ENCODE results near the gene NOP53.
"Not testable (repeated sequence)": the region's sequence is repeated elsewhere in the genome, so short reads cannot be mapped to it uniquely, and the experiment has no call there.

Gene NOP53

DNA sequence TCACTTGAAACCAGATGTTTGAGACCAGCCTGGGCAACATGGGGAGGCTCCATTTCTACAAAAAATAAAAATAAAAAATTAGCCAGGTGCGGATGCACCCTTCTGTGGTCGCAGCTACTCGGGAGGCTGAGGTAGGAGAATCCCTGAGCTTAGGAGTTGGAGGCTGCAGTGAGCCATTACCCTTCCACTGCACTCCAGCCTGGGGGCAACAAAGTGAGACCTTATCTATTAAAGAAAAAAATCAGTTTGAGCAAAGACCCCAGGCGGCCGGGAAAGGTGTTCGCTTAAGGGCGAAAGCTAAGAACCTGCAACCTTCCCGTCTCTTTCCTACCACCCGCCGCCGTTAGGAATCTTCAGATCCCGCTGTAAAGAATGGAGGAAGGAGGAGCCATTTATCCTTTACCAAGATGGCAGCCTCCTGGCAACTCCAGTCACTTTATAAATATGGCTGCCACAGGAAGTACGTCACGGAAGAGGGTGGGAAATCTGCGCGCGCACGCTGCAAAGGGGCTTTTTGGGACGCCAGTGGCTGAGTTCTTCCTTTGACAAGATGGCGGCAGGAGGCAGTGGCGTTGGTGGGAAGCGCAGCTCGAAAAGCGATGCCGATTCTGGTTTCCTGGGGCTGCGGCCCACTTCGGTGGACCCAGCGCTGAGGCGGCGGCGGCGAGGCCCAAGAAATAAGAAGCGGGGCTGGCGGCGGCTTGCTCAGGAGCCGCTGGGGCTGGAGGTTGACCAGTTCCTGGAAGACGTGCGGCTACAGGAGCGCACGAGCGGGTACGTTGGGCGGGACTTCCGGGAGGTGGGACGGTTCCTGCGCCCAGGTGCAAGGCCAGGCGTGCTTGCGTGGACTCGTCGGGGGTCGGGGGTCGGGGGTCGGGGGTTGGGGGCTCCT, at the start of gene NOP53:
TSS of gene NOP53 (plus strand) at position 537 of the 892 bp plus-strand sequence. CDS start at position 551, 14 bp downstream.
- peak; percentile 96 for DNase-seq

DNA sequence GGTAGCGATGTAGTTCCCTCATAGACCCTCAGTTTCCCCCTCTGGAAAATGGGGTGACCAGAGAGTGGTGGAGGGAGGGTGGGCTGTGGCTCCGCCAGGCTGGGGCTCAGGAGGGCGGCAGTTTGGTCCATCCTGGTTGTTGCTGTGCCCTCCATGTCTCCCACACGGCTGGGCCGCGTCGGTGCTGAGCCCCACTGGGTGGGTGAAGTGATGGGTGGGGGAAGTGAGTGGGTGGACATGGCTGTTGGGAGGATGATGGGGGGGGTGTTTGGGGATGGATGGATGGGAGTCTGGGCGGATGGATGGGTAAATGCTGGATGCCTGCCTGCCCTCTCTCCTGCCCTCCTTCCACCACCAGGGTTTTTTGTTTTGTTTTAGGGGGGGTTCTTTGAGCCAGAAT, 48.7 kb upstream of the NOP53 start:
- no peak for DNase-seq

DNA sequence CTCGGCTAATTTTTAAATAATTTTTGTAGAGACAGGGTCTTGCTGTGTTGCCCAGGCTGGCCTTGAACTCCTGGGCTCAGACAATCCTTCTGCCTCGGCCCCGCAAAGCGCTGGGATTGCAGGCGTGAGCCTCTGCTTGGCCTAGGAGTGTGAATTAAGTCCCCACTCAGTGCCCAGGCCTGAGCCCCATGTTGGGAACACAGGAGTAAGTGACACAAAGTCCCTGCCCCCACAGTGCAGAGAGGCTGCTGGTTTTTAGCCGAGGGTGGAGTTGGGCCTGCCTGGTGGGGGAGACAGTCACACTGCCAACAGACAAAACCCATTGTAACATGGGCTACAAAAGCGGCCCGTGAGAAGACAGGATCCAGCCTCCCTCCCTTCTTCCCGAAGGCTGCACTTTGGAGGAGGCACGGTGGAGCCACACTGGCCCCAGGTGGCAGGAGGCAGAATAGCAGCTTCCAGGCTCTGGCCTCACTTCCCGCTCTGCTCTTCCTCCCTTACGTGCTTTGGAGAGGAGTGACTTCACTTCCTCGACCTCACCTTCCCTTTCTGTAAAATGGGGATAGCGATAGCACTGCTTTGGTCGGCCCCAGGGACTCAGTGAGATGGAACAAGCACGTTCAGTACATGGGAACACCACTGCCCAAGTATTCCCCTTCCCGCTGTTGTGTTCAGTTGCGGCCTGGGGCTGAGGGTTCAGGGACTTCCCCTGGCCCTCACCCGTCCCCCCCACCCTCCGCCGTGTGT, 47.3 kb upstream of the NOP53 start:
- DNase-seq = peak; percentile 56

DNA sequence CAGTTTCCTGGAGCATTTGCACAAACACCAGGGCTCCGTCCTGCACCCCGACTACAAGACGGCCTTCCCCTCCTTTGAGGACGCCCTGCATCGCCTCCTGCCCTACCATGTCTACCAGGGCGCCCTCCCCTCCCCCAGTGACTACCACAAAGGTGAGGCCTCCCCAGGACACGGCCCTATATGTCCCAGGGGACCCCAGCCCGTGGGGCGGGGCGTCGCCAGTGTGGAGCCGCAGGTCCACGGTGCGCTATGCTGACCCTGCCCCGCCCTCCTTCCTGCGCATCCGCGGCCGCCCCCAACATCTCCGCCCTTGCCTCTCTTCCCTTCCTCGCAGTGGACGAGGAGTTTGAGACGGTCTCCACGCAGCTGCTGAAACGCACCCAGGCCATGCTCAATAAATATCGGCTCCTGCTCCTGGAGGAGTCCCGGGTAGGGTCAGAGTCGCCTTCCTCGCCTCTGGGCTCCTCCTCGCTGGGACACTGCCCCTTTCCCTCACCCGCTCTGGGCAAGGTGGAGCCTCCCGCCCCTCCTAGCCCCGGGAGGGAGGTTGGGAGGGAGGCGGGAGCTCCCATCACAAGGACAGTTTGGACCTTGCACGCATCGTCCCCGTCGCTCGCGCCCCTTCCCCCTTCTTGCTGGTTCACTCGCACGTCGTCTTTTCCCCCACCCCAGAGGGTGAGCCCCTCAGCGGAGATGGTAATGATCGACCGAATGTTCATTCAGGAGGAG, 46.6 kb upstream of the NOP53 start:
- no peak for DNase-seq

DNA sequence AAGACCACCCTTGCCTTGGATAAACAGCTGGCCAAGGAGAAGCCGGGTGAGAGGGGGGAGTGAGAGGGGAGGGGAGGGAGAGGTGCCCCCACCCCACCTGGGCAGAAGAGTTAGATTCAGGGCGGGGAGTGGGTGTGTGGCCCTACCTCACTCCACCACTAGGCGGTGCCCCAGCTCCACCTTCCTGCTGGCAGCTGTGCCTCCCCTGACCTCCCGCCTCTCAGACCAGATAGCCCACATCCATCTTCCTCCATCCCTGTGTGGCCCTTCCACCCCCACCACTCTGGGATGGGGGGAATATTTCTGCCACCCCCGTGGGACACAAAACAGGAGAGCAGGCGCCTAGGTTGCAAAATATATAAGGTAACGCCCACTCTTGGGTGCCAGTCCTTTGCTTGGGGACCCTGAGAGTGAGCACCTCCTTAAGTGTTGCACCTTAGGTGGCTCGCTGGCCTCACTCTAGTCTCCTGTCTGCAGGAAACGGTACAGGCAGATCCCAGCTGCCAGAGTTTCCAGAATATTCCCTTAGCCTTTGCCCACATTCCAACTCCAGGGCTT, 45.9 kb upstream of the NOP53 start:
- peak; percentile 60 for DNase-seq

DNA sequence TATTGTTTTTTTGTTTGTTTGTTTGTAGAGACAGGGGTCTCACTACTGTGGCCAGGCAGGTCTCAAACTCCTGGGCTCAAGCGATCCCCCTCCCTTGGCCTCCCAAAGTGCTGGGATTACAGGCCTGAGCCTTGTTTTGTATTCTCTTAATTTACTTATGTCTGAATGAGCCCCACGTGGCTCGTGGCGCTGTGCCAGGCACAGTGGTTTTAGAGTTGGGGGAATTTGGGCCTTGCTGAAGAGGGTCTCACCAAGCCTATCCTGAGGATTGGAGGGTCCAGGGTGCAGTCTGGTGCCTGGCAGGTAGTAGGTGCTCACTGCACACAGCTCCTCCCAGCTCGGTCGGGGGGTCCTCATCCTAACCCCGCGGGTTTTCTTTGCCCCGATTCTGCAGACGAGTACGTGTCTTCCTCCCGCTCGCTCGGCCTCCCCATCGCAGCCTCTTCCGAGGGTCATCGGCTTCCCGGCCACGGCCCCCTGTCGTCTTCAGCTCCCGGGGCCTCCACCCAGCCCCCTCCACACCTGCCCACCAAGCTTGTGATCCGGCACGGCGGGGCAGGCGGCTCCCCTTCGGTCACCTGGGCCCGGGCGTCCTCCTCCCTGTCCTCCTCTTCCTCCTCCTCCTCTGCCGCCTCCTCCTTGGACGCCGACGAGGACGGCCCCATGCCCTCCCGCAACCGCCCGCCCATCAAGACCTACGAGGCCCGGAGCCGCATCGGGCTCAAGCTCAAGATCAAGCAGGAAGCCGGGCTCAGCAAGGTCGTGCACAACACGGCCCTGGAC, 44.2 kb upstream of the NOP53 start:
- DNase-seq = no peak

DNA sequence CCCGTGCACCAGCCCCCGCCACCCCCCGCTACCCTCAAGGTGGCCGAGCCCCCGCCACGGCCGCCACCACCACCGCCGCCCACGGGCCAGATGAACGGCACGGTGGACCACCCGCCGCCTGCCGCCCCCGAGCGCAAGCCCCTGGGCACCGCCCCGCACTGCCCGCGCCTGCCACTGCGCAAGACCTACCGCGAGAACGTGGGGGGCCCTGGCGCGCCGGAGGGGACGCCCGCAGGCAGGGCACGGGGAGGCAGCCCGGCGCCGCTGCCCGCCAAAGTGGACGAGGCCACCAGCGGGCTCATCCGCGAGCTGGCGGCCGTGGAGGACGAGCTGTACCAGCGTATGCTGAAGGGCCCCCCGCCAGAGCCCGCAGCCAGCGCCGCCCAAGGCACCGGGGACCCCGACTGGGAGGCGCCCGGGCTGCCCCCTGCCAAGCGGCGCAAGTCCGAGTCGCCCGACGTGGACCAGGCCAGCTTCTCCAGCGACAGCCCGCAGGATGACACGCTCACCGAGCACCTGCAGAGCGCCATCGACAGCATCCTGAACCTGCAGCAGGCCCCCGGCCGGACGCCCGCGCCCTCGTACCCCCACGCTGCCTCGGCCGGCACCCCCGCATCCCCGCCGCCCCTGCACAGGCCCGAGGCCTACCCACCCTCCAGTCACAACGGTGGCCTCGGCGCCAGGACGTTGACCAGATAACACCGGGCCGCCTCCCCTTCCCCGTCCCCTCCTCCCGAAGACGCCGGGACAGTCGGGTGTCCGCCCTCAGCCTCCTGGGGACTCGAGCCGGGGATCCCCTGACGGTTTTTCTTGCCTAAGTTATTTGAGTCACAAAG, 43.4 kb upstream of the NOP53 start:
- DNase-seq = no peak

DNA sequence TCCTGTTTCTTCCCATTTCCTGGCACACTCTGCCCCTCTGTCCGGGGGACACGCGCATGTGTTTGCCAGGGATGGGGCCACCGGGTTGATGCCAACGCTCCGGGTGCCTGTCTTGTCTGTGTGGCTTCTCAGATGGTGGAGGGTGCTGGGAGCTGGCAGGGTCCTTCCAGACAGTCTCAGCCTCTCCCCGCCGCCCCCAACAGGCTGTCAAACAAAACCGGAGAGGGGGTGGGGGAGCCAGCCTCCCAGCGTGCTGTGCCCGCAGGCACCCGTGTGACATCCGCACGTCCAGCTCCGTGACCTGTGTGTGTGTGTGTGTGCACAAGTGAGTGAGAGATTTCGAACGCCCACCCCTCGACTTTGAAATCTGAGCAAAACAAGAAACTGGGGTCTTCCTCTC, 42.7 kb upstream of the NOP53 start:
- DNase-seq = no peak

DNA sequence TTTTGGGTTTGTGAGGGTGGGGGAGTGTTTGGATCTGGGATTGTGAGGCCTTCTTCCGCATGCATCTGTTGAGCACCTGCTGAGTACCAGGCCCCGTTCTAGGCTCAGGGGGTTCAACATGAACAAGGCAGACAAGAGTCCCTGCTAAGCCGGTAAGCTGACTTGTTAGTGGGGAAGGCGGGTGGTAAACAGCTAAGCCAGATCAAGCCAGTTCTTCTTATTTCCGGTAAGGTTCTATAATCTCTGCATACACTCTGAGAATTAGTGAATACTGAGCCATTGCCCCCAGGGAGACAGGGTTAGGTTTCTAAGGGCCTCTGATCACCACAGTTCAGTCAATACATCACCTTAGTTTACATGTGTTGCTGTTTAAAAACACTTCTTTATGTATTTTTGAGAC, 42.0 kb upstream of the NOP53 start:
- no peak for DNase-seq

DNA sequence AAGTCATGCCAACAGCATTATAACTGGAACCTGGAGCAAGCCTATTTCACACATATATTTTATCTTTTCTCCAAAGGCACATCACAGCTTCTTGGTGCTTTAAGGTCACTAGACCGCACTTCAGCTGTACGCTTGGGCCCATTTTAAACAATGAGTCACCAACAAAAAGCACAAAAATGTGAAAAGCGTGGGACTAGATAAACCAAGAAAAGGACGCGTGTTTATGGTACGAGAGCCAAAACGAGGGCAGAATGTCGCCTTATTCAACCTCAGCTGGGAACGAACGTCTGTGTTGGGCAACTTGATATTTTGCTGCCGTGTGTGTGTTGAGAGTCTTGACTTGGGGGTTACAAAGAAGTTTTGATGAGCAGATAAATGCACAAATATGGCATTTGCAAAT, 41.3 kb upstream of the NOP53 start:
- no peak for DNase-seq

DNA sequence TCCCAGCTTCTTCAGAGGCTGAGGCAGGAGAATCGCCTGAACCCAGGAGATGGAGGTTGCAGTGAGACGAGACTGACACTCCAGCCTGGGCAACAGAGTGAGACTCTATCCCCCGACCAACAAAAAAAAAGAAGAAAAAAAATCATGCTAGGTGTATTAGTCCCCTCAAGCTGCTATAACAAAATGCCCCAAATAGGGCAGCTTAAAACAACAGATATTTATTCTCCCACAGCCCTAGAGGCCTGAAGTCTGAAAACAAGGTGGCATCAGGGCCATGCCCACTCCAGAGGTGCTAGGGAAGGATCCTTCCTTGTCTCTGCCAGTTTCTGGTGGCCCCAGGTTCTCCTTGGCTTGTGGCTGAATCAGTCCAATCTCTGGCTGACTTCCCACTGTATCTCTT, 40.7 kb upstream of the NOP53 start:
- DNase-seq = no peak

DNA sequence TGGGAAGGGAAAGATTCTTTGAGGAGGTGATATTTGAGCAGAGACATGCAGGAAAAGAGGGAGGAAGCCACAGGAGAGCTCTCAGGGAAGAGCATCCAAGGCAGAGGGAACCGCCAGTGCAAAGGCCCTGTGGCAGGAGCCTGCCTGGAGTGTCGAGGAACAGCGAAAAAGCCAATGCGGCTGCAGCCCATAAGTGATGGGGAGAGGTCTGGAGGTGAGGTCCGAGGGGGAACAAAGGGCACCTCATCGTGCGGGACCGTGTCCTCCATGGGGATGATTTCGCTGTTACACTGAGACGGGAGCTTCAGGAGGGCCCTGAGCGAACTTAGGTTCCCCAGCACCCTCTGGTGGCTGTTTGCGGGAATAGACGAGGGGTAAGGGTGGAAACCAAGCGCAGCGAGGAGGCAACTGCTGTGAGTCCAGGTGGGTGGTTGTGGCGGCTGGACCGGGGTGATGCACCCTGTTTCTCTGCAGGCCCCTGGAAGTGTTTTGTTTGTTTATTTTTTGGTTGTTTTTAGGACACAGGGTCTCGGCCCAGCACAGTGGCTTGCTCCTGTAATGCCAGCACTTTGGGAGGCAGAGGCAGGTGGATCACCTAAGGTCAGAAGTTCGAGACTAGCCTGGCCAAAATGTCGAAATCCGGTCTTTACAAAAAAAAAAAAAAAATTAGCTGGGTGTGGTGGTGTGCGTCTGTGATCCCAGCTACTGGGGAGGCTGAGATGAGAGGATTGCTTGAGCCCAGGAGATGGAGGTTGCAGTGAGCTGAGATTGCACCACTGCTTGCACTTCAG, 38.0 kb upstream of the NOP53 start:
- peak; percentile 75 for DNase-seq

DNA sequence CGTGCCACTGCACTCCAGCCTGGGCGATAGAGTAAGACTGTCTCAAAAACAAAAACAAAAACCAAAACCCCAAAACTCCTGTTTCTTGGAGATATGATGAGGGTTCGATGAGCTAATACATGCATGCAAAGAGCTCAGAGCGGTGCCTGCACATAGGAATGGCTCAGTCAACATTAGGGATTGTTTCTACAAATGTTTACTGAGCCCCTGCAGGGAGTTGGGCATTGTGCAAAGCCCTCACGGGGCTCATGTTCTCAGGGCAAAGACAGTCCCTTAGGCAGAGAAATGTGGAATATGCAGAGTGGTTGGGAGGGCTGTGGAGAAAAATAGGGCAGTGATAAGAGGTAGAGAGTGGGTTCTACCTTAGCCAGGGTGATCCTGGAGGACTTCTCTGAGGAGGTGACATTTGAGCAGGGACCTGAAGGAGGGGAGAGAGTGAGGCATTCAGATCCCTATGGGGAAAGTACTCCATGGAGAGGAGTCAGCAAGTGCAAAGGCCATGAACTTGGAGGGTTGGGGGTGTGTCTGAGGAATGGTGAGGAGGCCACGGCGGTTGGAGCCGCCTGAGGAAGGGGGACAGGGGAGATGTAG, 33.6 kb upstream of the NOP53 start:
- DNase-seq = no peak

DNA sequence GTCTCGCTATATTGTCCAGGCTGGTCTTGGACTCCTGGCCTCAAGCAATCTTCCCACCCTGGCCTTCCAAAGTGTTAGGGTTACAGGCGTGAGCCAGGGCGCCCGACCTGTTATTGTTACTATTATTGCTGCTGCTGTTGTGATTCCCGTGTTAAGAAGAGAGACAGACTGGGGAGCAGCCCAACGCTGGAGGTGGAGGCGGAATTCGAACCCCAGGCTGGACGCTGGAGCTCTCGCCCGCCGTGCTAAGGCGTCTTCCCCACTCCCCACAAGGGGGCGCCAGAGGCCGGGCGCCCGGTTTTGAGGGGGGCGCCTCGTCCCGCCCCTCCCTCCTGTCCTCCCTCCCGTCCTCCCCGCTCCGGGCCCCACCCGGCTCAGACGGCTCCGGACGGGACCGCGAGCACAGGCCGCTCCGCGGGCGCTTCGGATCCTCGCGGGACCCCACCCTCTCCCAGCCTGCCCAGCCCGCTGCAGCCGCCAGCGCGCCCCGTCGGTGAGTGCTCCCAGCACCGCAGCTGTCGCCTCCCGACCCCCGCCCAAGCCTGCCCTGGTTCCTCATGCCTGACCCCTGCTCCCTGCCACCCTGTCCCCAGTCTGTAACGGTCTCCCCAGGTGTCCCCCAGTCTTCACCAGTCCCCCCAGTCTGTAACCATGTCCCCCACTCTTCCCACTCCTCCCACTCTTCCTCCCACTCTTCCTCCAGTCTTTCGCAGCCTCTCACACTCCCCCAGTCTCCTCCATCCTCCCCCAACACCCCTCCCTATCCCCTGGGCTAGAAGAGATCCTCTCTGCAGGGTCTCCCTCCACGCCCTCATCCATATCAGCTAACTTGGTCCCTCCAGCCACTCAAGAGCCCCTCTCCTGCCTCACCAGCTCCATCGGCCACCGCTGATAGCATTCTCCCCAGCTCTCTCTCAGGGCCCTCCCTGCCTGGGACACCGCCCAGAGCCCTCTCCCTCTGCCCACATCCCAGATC, 32.0 kb upstream of the NOP53 start, which contains the start of gene EHD2:
TSS of gene EHD2 (plus strand) at position 377 of the 976 bp plus-strand sequence. CDS start 3,191 bp downstream, outside the sequence.
- DNase-seq = peak; percentile 46

DNA sequence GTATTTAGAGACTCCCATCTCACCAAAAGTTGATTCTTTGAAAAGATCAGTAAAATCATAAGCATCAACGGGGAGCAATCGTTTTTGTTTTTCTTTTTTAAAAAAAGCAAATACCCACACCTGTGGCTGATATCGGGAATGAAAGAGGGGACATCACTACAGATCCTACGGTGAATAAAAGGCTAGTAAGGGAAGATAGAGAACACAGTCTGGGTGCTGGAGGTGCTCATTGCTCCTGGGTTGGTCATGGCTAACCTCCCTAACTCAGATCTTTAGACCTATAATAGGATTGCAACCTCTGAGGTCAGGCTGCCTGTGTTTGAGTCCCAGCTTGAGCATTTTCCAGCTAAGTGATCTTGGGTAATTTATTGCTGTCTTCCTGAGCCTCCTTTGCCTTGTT, 31.0 kb upstream of the NOP53 start:
- no peak for DNase-seq

DNA sequence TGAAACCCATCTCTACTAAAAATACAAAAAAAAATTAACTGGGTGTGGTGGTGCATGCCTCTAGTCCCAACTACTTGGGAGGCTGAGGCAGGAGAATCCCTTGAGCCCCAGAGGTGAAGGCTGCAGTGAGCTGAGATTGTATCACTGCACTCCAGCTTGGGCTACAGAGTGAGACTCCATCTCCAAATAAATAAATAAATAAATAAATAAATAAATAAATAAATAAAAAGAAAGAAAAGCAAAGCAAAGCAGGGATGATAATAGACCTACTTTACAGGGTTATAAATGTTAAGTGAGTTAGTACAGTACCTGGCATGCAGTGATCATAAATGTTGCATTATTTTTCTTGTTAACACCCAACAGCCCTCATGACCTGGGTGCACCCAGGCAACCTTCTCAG, 30.5 kb upstream of the NOP53 start:
- not testable (repeated sequence) for DNase-seq

DNA sequence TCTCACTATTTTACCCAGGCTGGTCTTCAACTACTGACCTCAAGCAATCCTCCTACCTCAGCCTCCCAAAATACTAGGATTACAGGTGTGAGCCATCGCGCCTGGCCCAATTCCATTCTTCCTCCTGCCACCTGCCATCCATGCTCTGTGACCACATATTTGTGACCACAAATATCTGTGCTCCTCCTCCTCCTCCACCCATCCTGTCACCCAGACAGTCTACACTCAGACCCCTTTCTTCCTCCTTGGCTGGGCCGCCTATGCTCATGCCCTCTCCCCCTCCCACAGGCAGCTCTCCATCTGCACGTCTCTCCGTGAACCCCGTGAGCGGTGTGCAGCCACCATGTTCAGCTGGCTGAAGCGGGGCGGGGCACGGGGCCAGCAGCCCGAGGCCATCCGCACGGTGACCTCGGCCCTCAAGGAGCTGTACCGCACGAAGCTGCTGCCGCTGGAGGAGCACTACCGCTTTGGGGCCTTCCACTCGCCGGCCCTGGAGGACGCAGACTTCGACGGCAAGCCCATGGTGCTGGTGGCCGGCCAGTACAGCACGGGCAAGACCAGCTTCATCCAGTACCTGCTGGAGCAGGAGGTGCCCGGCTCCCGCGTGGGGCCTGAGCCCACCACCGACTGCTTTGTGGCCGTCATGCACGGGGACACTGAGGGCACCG, 28.9 kb upstream of the NOP53 start:
- DNase-seq = no peak

DNA sequence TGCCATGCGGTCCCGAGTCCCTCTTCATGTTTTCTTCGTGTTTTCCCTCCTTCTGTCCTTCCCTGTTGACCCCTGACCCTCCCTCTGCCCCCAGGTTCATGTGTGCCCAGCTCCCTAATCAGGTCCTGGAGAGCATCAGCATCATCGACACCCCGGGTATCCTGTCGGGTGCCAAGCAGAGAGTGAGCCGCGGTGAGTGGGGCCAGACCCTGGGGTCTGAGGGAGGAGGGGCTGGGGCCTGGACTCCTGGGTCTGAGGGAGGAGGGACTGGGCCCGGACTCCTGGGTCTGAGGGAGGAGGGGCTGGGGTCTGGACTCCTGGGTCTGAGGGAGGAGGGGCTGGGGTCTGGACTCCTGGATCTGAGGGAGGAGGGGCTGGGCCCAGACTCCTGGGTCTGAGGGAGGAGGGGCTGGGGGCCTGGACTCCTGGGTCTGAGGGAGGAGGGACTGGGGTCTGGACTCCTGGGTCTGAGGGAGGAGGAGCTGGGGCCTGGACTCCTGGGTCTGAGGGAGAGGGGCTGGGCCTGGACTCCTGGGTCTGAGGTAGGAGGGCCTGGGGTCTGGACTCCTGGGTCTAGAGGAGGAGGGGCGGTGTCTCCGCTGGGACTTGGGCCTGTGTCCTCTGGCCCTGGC, 26.8 kb upstream of the NOP53 start:
- not testable (repeated sequence) for DNase-seq

Data from activated CD8-positive, alpha-beta memory T cell treated with anti-CD3 and anti-CD28 coated beads, Interleukin-2, amount 50 U/mL, for 4 hours (primary cell).